GM23338 (cell line): ENCODE results near the gene CDON. TPM values are rescaled to one million over a fixed set of nuclear protein-coding genes. Genes with fewer than 3 reads are reported as not detected.

Source experiments
- ATAC-seq: fragments of 200-7000 bp; cut with Tn5 transposase; 3 replicates; pipeline ENCODE4 v1.9.1; 2020
- DNase-seq: peaks from one replicate; pipeline ENCODE4 v3.0.0-alpha.2; 2015; ENCODE audit warnings: low spot score
- H2AFZ ChIP-seq: fragments of 200-600 bp; sonication (generic); 2 replicates; pipeline ENCODE4 v1.8.0; 2016; ENCODE audit warnings: antibody characterized with exemption, mild to moderate bottlenecking, moderate library complexity
- H3F3A ChIP-seq: fragments of 200-600 bp; sonication (generic); replicated peaks from 2 replicates; pipeline ENCODE4 v1.8.0; 2017; ENCODE audit warnings: antibody characterized with exemption, mixed run types, low read depth
- H3K27ac ChIP-seq: fragments of 200-600 bp; sonication (generic); 2 replicates; pipeline ENCODE4 v1.6.1; 2016; ENCODE audit warnings: low read depth
- H3K27me3 ChIP-seq: fragments of 200-600 bp; sonication (generic); 2 replicates; pipeline ENCODE4 v1.8.0; 2016; ENCODE audit warnings: mild to moderate bottlenecking, mixed run types, moderate library complexity; ENCODE audit not compliant: insufficient read depth
- H3K36me3 ChIP-seq: fragments of 200-600 bp; sonication (generic); 2 replicates; pipeline ENCODE4 v1.8.0; 2016; ENCODE audit warnings: mild to moderate bottlenecking; ENCODE audit not compliant: insufficient read depth
- H3K4me1 ChIP-seq: fragments of 200-600 bp; sonication (generic); 2 replicates; pipeline ENCODE4 v1.8.0; 2016; ENCODE audit warnings: mild to moderate bottlenecking, moderate library complexity; ENCODE audit not compliant: insufficient read depth
- H3K4me2 ChIP-seq: fragments of 200-600 bp; sonication (generic); 2 replicates; pipeline ENCODE4 v1.7.1; 2017; ENCODE audit warnings: mixed run types
- H3K4me3 ChIP-seq: fragments of 200-600 bp; sonication (generic); 2 replicates; pipeline ENCODE4 v1.6.1; 2016; ENCODE audit warnings: mixed run types
- H3K79me2 ChIP-seq: fragments of 200-600 bp; sonication (generic); replicated peaks from 2 replicates; pipeline ENCODE4 v1.8.0; 2017; ENCODE audit warnings: mild to moderate bottlenecking; ENCODE audit not compliant: insufficient read depth
- H3K9me2 ChIP-seq: fragments of 200-600 bp; sonication (generic); 2 replicates; pipeline ENCODE4 v1.8.0; 2017; ENCODE audit not compliant: insufficient read depth
- H4K20me1 ChIP-seq: fragments of 200-600 bp; sonication (generic); replicated peaks from 2 replicates; pipeline ENCODE4 v1.8.0; 2017; ENCODE audit warnings: mild to moderate bottlenecking; ENCODE audit not compliant: insufficient read depth
- H3K27ac Mint-ChIP-seq: 2 replicates; pipeline ENCODE4 v1.8.0; 2020; ENCODE audit warnings: inconsistent platforms, mild to moderate bottlenecking, moderate library complexity, mixed read lengths
- H3K27me3 Mint-ChIP-seq: 3 replicates; pipeline ENCODE4 v1.8.0; 2022; ENCODE audit warnings: low read depth, mild to moderate bottlenecking, moderate library complexity, mixed read lengths, inconsistent platforms; ENCODE audit not compliant: insufficient read depth, poor library complexity
- H3K36me3 Mint-ChIP-seq: 3 replicates; pipeline ENCODE4 v1.8.0; 2021; ENCODE audit warnings: low read depth, mild to moderate bottlenecking, inconsistent platforms, moderate library complexity, mixed read lengths
- H3K4me1 Mint-ChIP-seq: 3 replicates; pipeline ENCODE4 v1.8.0; 2020; ENCODE audit warnings: mild to moderate bottlenecking, inconsistent platforms, mixed read lengths
- H3K4me3 Mint-ChIP-seq: 3 replicates; pipeline ENCODE4 v1.8.0; 2021; ENCODE audit warnings: moderate library complexity, mild to moderate bottlenecking, inconsistent platforms, mixed read lengths
- H3K9me3 Mint-ChIP-seq: 3 replicates; pipeline ENCODE4 v1.8.0; 2020; ENCODE audit warnings: moderate library complexity, mild to moderate bottlenecking, inconsistent platforms, mixed read lengths
- polyA plus RNA-seq: library from polyadenylated mRNA; unstranded; fragments of >200 nt; fragmentation: Nextera tagmentation; extraction: Ambion mirVana; gene quantifications from 2 replicates; pipeline ENCODE4 v1.2.1, GENCODE V29; 2016
- total RNA-seq: library from RNA; depleted of rRNA; stranded (reverse); fragments of >200 nt; shearing (Covaris generic); gene quantifications from 2 replicates; pipeline ENCODE4 v1.2.3, GENCODE V29; 2014
- TF ChIP-seq, protein P1 (sequence below): fragments of 250-450 bp; sonication (Bioruptor Pico); IDR thresholded peaks from 2 replicates; pipeline ENCODE4 v1.5.0; 2020; ENCODE audit warnings: mild to moderate bottlenecking, moderate library complexity
- TF ChIP-seq, protein P2 (sequence below): IDR thresholded peaks from one replicate; pipeline ENCODE4 v1.6.1; 2018; ENCODE audit warnings: antibody characterized with exemption; ENCODE audit not compliant: unreplicated experiment
- TF ChIP-seq, protein P3 (sequence below), 2 experiments: fragments of 200-600 bp in 1 of 2; sonication (generic) in 1 of 2; conservative IDR thresholded peaks; 2 replicates each; pipeline versions ENCODE4 v1.5.1 to v1.6.1; 2016 to 2017; ENCODE audit warnings: antibody characterized with exemption in 2 of 2, low read depth in 2 of 2, mild to moderate bottlenecking in 2 of 2, moderate library complexity in 1 of 2

CDON gene
- total and polyA plus RNA-seq, 2 experiments from 2014 or later: 4.1 to 35.5 TPM

DNA sequence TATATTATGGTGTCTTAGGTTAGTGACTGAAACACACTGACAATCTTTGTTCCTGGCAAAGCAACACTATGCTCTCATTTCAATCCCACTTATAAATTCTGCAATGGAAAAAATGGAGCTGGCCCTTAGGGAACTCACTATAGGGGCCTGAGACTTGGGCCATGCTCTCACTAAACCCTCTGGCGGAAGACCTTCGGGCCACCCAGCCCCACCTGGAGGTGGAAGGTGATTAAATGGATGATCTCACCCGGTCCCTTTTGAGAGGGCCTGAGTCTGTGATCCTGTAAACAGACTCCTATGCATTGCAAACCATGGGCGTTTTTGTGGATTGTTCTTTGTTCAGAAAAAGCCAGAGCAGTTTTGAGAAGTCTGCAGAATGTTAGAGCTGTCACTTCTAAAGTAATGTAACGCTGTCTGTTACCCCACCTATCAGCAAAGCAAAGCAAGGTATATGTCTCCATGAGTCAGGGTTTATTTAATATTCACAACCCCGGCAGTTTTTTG, 17.0 kb upstream of the CDON start:
- TF ChIP-seq, protein P1, sequence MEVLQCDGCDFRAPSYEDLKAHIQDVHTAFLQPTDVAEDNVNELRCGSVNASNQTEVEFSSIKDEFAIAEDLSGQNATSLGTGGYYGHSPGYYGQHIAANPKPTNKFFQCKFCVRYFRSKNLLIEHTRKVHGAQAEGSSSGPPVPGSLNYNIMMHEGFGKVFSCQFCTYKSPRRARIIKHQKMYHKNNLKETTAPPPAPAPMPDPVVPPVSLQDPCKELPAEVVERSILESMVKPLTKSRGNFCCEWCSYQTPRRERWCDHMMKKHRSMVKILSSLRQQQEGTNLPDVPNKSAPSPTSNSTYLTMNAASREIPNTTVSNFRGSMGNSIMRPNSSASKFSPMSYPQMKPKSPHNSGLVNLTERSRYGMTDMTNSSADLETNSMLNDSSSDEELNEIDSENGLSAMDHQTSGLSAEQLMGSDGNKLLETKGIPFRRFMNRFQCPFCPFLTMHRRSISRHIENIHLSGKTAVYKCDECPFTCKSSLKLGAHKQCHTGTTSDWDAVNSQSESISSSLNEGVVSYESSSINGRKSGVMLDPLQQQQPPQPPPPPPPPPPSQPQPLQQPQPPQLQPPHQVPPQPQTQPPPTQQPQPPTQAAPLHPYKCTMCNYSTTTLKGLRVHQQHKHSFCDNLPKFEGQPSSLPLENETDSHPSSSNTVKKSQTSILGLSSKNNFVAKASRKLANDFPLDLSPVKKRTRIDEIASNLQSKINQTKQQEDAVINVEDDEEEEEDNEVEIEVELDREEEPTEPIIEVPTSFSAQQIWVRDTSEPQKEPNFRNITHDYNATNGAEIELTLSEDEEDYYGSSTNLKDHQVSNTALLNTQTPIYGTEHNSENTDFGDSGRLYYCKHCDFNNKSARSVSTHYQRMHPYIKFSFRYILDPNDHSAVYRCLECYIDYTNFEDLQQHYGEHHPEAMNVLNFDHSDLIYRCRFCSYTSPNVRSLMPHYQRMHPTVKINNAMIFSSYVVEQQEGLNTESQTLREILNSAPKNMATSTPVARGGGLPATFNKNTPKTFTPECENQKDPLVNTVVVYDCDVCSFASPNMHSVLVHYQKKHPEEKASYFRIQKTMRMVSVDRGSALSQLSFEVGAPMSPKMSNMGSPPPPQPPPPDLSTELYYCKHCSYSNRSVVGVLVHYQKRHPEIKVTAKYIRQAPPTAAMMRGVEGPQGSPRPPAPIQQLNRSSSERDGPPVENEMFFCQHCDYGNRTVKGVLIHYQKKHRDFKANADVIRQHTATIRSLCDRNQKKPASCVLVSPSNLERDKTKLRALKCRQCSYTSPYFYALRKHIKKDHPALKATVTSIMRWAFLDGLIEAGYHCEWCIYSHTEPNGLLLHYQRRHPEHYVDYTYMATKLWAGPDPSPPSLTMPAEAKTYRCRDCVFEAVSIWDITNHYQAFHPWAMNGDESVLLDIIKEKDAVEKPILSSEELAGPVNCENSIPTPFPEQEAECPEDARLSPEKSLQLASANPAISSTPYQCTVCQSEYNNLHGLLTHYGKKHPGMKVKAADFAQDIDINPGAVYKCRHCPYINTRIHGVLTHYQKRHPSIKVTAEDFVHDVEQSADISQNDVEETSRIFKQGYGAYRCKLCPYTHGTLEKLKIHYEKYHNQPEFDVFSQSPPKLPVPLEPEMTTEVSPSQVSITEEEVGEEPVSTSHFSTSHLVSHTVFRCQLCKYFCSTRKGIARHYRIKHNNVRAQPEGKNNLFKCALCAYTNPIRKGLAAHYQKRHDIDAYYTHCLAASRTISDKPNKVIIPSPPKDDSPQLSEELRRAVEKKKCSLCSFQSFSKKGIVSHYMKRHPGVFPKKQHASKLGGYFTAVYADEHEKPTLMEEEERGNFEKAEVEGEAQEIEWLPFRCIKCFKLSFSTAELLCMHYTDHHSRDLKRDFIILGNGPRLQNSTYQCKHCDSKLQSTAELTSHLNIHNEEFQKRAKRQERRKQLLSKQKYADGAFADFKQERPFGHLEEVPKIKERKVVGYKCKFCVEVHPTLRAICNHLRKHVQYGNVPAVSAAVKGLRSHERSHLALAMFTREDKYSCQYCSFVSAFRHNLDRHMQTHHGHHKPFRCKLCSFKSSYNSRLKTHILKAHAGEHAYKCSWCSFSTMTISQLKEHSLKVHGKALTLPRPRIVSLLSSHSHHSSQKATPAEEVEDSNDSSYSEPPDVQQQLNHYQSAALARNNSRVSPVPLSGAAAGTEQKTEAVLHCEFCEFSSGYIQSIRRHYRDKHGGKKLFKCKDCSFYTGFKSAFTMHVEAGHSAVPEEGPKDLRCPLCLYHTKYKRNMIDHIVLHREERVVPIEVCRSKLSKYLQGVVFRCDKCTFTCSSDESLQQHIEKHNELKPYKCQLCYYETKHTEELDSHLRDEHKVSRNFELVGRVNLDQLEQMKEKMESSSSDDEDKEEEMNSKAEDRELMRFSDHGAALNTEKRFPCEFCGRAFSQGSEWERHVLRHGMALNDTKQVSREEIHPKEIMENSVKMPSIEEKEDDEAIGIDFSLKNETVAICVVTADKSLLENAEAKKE: peak; percentile 85; the same call in 1 of the 2 replicates
- TF ChIP-seq, protein P2, sequence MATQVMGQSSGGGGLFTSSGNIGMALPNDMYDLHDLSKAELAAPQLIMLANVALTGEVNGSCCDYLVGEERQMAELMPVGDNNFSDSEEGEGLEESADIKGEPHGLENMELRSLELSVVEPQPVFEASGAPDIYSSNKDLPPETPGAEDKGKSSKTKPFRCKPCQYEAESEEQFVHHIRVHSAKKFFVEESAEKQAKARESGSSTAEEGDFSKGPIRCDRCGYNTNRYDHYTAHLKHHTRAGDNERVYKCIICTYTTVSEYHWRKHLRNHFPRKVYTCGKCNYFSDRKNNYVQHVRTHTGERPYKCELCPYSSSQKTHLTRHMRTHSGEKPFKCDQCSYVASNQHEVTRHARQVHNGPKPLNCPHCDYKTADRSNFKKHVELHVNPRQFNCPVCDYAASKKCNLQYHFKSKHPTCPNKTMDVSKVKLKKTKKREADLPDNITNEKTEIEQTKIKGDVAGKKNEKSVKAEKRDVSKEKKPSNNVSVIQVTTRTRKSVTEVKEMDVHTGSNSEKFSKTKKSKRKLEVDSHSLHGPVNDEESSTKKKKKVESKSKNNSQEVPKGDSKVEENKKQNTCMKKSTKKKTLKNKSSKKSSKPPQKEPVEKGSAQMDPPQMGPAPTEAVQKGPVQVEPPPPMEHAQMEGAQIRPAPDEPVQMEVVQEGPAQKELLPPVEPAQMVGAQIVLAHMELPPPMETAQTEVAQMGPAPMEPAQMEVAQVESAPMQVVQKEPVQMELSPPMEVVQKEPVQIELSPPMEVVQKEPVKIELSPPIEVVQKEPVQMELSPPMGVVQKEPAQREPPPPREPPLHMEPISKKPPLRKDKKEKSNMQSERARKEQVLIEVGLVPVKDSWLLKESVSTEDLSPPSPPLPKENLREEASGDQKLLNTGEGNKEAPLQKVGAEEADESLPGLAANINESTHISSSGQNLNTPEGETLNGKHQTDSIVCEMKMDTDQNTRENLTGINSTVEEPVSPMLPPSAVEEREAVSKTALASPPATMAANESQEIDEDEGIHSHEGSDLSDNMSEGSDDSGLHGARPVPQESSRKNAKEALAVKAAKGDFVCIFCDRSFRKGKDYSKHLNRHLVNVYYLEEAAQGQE: no peak
- TF ChIP-seq, protein P3, sequence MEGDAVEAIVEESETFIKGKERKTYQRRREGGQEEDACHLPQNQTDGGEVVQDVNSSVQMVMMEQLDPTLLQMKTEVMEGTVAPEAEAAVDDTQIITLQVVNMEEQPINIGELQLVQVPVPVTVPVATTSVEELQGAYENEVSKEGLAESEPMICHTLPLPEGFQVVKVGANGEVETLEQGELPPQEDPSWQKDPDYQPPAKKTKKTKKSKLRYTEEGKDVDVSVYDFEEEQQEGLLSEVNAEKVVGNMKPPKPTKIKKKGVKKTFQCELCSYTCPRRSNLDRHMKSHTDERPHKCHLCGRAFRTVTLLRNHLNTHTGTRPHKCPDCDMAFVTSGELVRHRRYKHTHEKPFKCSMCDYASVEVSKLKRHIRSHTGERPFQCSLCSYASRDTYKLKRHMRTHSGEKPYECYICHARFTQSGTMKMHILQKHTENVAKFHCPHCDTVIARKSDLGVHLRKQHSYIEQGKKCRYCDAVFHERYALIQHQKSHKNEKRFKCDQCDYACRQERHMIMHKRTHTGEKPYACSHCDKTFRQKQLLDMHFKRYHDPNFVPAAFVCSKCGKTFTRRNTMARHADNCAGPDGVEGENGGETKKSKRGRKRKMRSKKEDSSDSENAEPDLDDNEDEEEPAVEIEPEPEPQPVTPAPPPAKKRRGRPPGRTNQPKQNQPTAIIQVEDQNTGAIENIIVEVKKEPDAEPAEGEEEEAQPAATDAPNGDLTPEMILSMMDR (conservative IDR thresholded peaks at IDR 0.05; ENCODE audit: low read depth in 2 of 2): peak; percentile 20 to 31; a peak in 1 of 4 replicates
- H3K4me1 Mint-ChIP-seq: peaks cover 61% of the 10 kb centered on the region
- peaks cover 18% of the 10 kb centered on the region for H3K27me3 Mint-ChIP-seq
- Histone ChIP-seq H3K27me3 (no peaks in the 10 kb centered on the region), H3K27ac (no peak overlapping the region), H3K36me3 (no peaks in the 10 kb centered on the region), H3K4me3 (no peak overlapping the region), H3F3A (peaks cover 4% of the 10 kb centered on the region; the same call in 1 of the 2 replicates), H3K4me1 (peaks cover 48% of the 10 kb centered on the region), H2AFZ (peak overlapping the region; percentile 97), H3K4me2 (peak overlapping the region; percentile 54; the same call in 1 of the 2 replicates), H3K9me2 (no peaks in the 10 kb centered on the region), H3K79me2 (no peaks in the 10 kb centered on the region), H4K20me1 (no peaks in the 10 kb centered on the region)
- DNase-seq (peak; percentile 71), ATAC-seq (peak; percentile 53)
- H3K27ac Mint-ChIP-seq: peak overlapping the region; percentile 89; the same call in 1 of the 2 replicates
- H3K9me3 Mint-ChIP-seq: no peaks in the 10 kb centered on the region
- no peaks in the 10 kb centered on the region for H3K36me3 Mint-ChIP-seq
- no peak overlapping the region for H3K4me3 Mint-ChIP-seq
